ENCODE measurements around the gene KLHL29.

DNA sequence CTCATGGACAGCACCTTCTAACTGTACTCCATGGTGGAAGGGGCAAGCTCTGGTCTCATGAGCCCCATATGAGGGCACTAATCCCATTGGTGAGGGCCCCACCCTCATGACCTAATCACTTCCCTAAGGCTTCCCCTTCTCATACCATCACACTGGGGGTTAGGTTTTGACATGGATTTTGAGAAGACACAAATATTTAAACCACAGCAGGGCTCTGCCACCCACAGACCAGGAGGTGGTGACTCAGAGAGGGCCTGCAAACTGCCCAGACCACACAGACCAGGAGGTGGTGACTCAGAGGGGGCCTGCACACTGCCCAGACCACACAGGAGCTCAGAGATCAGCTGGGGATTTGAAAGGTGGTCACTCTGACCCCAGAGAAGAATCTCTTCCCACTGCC lies 222.0 kb downstream of the KLHL29 start:
- TF ChIP-seq FOS (IDR thresholded peaks at IDR 0.05; ENCODE audit: borderline replicate concordance, extremely low read depth, insufficient read length) (no peak), RELB (IDR thresholded peaks at IDR 0.05; ENCODE audit: low read depth) (no peak), IRF3 (IDR thresholded peaks at IDR 0.05) (no peak), FOXM1 (IDR thresholded peaks at IDR 0.05; ENCODE audit: low read depth, low read length) (no peak), SIN3A (IDR thresholded peaks at IDR 0.05; ENCODE audit: low read depth, low read length) (no peak), TAF1 (IDR thresholded peaks at IDR 0.05; ENCODE audit: borderline replicate concordance, low read depth, low read length) (no peak), EP300 (IDR thresholded peaks at IDR 0.05; ENCODE audit: borderline replicate concordance in 1 of 2, control insufficient read depth in 1 of 2, low read depth in 2 of 2, low read length in 2 of 2) (no peak), KDM1A (IDR thresholded peaks at IDR 0.05; ENCODE audit: borderline replicate concordance) (no peak)
- TF ChIP-seq, protein P1, sequence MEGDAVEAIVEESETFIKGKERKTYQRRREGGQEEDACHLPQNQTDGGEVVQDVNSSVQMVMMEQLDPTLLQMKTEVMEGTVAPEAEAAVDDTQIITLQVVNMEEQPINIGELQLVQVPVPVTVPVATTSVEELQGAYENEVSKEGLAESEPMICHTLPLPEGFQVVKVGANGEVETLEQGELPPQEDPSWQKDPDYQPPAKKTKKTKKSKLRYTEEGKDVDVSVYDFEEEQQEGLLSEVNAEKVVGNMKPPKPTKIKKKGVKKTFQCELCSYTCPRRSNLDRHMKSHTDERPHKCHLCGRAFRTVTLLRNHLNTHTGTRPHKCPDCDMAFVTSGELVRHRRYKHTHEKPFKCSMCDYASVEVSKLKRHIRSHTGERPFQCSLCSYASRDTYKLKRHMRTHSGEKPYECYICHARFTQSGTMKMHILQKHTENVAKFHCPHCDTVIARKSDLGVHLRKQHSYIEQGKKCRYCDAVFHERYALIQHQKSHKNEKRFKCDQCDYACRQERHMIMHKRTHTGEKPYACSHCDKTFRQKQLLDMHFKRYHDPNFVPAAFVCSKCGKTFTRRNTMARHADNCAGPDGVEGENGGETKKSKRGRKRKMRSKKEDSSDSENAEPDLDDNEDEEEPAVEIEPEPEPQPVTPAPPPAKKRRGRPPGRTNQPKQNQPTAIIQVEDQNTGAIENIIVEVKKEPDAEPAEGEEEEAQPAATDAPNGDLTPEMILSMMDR (IDR thresholded peaks at IDR 0.05 in 2 of 3, conservative IDR thresholded peaks at IDR 0.05 in 1 of 3; ENCODE audit: control insufficient read depth in 2 of 3, extremely low read depth in 1 of 3, insufficient read depth in 1 of 3, low read depth in 3 of 3, low read length in 3 of 3), result no peak
- TF ChIP-seq, protein P2, sequence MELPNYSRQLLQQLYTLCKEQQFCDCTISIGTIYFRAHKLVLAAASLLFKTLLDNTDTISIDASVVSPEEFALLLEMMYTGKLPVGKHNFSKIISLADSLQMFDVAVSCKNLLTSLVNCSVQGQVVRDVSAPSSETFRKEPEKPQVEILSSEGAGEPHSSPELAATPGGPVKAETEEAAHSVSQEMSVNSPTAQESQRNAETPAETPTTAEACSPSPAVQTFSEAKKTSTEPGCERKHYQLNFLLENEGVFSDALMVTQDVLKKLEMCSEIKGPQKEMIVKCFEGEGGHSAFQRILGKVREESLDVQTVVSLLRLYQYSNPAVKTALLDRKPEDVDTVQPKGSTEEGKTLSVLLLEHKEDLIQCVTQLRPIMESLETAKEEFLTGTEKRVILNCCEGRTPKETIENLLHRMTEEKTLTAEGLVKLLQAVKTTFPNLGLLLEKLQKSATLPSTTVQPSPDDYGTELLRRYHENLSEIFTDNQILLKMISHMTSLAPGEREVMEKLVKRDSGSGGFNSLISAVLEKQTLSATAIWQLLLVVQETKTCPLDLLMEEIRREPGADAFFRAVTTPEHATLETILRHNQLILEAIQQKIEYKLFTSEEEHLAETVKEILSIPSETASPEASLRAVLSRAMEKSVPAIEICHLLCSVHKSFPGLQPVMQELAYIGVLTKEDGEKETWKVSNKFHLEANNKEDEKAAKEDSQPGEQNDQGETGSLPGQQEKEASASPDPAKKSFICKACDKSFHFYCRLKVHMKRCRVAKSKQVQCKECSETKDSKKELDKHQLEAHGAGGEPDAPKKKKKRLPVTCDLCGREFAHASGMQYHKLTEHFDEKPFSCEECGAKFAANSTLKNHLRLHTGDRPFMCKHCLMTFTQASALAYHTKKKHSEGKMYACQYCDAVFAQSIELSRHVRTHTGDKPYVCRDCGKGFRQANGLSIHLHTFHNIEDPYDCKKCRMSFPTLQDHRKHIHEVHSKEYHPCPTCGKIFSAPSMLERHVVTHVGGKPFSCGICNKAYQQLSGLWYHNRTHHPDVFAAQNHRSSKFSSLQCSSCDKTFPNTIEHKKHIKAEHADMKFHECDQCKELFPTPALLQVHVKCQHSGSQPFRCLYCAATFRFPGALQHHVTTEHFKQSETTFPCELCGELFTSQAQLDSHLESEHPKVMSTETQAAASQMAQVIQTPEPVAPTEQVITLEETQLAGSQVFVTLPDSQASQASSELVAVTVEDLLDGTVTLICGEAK (IDR thresholded peaks at IDR 0.05; ENCODE audit: borderline replicate concordance), result no peak
